Midbrain (tissue), 1 donor: ENCODE measurements around the gene WASL.
"Not testable (repeated sequence)": the region's sequence is repeated elsewhere in the genome, so short reads cannot be mapped to it uniquely, and the experiment has no call there.

ENCODE experiments used
- DNase-seq: peaks from one replicate; lab custom pipeline; 2025; lab: John Stamatoyannopoulos, UW

WASL gene

DNA sequence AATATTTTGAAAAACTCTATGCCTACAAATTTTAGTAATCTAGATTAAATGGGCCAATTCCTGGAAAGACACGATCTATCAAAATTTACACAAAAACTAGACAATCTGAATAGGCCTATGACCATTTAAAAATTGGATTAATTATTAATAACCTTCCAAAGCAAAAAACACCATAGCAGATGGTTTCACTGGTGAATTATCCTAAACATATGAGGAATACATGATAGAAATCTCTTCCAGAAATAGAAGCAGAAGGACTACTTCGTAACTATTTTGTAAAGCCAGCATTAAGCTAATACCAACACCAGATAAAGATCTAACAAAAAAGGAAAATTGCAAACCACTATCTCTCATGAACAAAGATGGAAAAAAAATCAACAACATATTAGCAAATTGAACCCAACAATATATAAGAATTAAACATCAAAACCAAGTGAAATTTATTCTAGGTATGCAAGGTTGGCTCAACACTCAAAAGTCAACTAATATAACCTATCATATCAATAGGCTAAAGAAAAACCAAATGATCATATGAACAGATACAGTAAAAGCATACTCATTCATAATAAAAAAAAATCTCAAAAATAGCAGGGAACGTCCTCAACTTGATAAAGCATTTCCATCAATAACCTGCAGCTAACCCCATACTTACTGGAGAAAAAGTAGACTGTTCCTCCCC, 16.3 kb downstream of the WASL start:
- no peak for DNase-seq

DNA sequence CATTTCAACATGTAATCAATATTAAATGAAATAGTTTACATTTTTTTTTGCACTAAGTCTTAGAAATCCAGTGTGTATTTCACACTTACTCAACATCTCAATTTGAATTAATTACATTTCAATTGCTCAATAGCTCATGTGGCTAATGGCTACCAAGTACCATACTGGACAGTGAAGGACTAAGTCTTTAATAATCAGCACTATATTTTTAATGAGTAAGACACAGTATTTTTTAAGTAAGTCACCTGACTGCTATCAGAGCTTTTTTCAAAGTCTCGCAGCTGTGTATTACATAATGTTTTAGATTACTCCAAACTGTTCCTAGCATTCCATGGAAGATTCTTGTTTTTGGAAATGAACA, 19.6 kb downstream of the WASL start:
- no peak for DNase-seq

DNA sequence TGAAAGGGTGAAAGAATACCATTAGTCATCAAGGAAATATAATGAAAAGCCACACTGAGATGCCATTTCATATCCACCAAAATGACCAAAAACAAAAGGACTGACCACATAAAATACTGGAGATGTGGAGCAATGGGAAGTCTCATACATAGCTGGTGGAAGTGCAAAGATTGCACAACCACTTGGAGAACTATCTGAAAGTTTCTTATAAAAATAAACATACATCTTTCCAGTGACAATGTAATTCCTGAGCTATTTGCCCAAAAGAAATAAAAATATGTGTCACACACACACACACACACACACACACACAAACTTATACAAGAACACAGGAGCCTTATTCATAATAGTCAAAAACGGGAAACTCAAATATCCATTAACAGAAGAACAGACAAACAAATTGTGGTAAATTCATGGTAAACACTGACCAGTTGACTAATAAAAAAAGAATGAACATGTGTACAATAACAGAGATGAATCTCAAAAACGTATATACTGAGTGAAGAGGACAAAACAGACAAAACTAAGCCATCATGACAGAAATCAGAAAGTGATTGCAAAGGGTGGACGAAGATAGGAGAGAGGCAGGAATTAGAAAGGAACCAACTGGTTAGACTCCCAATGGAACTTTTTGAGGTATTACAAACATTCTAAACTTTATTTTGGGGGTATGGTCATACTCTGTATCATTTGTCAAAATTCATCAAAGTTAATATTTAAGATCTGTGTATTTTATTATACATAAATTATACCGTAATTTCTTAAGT, 21.5 kb downstream of the WASL start:
- DNase-seq, result no peak

DNA sequence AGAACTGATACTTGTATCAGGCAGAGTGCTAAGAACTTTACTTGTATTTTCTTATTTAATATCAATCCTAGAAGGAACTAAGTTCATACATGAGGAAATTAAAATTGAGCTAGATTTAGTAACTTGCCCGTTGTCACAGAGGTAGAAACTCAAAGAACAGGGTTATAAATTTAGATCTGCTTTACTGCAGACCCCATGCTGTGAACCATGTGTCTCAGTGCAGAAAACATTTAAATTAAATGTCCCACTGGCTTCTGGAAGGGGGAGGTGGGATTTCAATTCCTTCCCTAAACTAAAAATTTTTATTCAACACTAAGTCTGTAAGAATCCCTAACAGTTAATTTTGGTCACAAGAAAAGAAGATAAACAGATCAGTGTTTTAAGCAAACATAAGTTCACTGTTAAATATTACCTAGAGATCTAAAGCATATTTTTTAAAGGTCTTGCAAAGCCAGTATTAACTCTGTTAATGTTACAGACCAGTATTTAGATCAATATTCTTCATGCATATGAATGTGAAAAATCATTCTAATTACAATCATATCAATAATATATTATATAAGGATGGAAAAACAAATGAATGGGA, 23.1 kb downstream of the WASL start:
- DNase-seq, result no peak

DNA sequence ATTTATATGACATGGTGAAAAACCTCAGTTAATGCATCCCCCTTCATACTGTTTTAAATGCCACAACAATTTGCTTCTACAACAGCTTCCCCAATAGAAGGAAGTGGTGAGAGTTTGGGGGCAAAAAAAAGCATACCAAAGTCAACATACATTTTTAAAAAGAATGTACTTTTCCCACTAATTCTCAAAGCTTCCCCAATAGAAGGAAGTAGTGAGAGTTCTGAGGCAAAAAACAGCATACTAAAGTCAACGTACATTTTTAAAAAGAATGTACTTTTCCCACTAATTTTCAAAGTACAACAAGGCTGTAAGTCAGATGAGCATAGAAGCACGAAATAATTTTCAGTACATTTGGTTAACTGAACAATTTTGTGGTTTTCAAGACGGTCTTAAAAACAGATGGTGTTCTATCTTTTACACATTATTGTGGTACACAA, 24.0 kb downstream of the WASL start:
- DNase-seq, result no peak

DNA sequence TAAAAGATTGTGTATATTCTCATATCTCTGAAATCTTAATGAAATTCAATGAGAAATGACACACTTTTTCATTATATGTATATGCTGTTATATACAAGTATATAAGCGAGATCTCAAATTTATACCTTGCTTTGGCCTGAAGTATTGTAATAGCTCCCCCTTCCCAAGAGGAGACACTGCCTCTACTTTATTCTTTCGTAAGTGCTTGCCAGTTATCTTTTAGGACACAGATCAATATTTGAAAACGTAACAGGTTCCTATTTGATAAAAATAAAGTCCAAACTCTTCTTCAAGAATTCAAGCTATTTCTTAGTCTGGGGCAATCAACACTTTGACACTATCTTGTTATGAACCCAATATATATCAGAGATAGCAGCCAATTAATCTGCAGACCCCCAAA, 24.9 kb downstream of the WASL start:
- no peak for DNase-seq

DNA sequence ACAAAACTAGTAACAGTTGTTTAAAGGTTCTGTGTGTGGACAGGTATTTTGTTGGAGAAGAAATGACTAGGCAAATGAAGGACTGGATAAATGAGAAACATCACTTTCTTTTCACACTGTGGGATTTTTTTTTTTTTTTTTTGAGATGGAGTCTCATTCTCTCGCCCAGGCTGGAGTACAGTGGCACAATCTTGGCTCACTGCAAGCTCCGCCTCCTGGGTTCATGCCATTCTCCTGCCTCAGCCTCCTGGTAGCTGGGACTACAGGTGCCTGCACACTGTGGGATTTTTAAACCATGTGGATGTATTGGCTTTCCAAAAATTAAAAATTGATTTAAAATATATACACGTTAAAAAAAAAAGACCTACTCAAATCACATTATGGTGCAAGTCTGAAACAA, 28.3 kb downstream of the WASL start:
- not testable (repeated sequence) for DNase-seq

DNA sequence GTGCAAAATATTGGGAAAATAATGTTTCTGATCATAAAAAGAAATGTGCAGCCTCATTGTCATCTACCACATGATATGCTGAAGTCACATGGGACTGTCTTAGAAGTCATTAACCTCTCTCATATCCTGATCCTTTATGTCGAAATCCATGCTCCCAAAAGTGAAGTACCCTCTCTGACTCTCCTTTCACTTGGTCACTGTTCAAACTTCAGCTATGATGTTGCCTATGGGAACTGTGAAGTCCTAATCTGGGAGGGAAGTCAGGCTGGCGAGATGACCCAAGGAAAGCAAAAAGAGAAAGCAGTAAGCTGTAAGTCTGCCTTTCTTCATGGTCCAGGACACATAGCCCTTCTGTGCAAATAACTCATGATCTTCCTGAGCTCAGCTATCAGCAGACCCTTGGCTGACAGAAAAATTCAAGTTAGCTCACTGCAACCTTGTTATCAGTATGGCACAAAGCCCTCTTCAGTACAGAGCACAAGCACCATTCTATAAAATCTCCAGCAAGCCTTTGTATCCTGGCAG, 29.5 kb downstream of the WASL start:
- no peak for DNase-seq

DNA sequence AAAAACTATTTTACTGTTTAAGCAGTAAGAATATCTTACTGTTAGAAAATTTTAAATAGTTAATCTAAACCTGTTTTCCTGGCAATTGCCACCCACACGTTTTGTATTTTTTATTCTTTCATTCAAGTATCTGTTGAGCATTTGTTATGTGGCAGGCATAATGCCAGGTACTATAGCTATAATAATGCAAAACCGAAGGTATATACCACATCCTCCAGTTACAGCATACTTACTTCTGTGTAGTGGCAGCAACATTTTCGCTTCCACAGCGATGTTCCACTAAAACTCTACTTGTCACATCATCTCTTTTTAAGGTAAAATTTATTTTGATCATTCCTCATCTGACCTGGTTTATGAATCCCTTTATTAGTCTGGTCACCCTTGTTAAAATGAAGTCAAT, 30.0 kb downstream of the WASL start:
- DNase-seq, result no peak

DNA sequence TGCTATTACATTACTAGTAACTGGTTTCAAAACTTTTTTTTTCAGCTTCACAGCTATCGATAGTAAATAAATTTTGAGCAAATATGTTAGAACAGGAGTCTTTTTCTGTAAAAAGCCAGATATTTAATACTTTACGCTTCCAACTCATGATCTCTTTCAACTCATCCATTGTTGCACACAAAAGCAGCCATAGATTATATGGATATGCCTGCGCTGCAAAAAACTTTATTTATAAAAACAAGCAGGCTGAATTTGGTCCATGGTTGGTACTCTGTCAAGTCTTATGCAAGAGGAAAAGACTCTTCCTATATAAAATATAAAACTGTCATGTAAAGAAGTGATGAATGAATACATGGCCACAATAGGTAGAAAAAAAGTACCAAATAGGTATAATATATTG, 31.1 kb downstream of the WASL start:
- no peak for DNase-seq

DNA sequence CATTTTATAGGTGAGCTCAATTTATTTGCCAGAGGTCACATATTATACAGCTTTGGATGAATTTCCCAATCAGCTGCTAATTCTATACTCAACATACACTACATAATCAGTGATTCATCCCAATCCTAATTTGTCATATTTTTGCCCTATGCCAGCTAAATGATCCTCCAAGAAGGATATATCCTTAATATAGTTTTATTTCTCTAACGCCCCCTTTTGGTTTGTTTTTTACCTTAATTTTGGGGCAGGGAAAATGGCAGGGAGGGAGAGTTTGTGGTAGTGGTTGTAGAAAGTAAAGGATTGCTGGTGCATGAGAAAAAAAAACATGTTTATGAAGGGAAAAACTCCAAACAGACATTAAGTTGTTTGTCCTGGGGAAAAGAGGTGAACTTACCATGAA, 31.9 kb downstream of the WASL start:
- no peak for DNase-seq

DNA sequence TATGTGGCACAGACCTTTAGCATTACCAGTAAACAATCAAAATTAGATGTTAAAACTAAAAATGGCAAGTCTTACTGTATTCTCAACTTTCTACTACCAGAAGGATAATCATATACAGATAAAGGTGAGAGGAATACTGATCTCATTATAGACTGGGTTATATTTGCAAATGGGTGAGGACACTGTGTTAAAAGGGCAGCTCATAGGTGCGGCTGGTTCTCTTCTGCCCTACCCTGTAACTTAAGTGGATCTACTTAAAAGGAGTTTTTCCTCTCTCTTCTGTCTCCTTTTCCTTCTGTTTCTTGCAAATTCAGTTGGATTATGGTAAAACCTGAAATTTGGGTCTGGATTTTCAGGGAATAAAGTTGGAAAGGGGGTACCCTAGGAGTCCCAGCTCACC, 33.0 kb downstream of the WASL start:
- no peak for DNase-seq

DNA sequence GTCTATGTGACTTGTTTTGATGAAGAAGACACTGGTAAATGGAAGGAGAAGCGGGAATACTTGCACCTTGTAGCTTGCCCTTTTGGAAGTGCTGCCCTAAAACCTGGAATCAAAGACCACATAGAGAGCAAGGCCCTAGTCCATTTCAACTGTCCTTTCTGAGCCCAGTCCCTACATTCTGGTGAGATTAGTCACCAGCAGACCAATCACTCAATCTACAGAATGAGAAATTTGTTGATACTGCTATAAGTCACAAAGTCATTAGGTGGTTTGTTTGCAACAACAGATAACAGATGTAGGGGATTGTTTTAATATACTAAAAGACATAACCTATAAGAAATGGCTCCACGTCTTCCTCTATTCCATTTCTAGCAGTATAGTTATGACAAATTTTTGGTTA, 33.6 kb downstream of the WASL start:
- DNase-seq, result no peak

DNA sequence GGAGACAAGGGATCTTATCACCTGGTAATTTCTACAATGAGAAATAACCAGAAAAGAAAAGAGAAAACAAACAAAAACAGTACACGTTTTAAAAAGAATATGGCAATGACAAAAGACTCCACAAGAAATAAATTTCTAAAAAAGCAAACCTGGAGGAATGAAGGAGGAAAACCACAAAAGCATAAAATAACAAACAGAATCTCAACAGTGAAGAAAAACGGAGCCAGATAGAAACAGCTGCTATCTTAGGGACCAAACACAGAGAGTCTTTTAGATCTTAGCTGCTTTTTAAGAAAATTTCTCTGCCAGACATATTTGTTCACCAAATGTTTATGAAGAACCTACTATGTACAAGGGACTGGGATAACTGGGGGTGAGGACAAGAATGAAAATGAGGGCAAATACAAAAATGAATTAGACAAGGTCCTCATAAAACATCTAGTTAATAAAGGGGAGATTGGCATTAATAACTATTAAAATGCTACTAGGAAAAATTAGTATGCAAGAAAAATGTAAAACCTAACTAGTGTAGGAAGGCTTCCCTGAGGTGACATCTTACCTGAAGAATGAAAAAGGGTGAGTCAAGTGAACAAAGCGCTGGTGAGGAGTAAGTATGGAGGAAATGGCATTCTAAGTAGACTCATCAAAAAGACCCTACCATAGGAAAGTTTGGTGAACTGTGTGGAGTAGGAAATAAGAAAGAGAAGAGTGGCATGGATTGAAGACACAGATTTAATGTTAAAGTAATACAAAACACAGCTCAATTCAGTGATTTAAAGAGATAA, 34.3 kb downstream of the WASL start:
- DNase-seq, result no peak

DNA sequence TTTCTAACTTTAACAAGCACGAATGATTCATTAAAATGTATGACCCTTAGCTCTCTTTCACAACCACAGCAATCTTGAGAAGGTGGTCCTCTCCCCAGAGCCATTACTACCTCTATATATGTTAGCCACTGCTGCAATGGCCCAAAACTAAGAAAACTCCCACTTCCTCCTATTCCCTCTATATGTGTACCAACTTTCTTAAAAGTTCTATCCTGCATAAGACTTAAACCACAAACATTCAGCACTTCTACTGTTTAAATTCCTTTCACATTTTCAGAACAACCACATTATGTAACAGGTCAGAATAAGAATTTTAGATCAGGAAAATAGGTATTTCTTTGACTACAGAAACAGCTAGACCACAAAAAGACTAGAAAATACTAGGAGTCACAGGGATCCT, 36.2 kb downstream of the WASL start:
- no peak for DNase-seq

DNA sequence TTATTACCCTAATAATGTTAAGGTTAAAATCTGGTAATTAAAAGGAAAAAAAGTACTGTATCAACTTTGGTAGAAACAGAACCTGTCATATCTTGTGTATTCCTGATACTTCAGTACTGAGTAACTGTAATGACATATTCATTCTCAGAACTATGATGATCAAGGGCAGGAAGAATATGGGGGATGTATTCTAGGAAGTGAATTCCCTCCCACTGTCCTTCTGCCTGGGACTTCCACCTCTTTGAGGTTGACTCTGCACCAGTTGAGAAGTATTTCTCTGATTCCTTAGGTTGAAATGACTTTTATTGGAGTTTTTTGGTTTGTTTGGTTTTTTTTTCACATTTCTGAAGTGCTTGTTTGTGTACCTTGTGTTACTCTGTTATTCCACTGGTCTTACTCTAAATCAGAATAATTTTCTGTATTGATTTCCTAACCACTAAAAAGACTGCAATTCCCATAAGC, 36.9 kb downstream of the WASL start:
- DNase-seq, result no peak

DNA sequence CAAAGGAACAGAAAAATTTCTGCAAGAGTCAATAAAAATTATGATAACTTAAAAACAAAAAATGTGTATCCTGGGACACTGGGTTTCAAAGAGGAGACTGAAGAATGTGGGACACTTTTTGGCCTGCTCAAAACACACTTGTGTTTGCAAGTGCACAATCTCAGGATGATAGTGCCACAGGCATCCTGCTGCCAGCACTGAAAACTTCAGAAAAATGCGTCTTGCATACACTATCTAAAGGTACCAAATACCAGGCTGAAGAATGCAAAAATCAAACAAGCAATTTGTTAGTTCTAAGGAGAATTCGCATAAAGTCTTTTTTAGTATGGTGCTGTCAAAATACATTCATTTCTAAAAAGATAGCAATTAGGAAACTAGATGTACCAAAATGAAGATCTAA, 38.1 kb downstream of the WASL start:
- no peak for DNase-seq

DNA sequence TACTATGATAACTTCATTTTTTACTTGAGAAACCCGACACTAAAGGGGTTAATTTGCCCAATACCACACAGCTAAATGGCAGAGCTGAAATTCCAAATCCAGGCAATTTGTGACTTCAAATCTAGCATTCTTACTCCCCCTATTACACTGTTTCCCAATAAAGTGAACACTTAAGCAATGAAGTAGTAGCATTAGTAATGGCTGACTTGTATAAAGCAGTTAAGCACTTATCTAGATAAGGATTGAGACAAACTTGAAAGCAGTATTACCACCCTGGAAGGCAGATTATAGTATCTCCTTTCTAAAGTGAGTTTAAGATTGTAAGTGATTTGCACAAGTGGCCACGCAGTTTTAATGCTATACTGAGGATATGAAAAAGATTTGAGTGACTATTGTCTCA, 39.3 kb downstream of the WASL start:
- DNase-seq, result no peak

DNA sequence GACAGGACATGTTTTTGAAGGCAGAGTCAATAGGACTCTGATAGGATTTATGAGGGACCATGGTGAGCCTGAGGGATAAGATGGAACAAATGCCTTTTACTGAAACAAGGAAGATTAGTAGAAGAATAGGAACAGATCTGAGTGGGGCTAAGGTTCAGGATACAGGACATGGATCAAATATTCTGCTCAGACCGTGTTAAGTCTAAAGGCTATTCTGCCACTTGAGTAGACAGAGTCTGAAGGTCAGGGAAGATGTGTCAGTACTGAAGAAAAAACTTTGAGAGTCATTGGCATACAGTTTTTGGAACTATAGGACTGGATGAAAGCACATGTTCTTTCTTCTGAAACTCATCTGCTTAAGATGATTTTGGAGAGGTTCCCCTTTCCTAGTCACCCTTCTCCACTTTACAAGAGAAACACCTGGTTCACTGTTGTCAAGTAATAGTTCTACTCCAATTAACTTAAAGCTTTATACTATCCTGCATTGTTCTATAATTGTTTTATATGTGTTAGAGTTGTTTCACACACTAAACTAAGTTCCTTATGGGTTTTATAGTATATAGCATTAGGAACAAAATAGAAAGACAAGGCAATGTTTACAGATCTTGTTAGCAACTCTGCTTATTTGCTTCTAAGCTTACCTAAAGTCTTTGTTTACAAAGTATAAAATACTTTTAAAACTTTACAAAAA, 43.4 kb downstream of the WASL start:
- no peak for DNase-seq

DNA sequence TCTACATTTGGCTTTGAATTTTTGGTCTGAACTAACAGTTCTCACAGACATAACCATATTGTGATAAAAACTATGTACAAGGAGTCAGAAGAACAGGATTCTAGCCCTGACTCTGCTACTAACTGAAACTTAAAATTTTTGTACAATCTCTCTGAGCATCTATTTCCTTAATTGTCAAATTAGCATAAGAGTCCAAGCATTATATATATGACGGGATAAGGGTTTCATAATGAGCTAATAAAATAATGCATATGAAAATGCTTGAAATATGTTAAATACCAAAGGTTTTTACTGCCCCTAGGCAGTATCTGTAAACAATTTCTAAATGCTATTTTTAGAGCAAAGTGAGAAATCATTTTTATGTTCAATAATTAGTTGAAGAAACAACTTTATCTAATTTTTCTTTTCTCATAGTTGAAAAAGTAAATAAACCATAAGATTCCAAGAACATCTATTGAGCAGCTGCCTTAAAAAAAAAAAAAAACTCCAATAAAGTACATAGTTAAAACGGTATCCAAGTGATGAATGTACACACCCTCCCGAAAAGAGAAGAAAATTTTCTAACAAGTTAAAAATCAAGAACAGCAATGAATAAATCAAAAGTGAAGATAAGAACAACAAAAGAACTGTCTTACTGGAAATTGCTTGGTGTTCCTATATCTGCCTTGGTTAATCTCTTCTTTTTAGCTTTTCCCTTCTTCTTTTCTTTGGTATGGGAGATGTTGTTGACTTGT, 52.7 kb downstream of the WASL start:
- no peak for DNase-seq

DNA sequence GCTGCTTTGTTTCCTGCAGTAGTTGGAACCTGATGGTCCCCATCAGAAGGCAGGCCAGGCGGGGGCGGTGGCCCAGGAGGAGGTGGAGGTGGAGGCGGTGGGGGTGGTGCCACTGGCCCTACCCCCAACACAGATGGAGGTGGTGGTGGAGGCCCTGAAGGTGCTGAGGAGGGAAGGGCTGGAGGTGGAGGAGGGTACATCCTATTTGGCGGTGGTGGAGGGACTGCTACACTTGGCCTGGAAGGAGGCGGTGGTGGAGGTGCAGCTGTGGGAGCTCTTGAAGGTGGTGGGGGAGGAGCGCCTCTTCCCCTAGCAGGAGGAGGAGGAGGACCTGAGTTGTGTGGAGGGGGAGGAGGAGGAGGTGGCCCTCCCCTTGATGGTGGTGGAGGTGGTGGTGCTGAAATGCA, 56.3 kb downstream of the WASL start:
- DNase-seq, result no peak
